ENCODE measurements around the gene RETREG1.

The RETREG1 gene

DNA sequence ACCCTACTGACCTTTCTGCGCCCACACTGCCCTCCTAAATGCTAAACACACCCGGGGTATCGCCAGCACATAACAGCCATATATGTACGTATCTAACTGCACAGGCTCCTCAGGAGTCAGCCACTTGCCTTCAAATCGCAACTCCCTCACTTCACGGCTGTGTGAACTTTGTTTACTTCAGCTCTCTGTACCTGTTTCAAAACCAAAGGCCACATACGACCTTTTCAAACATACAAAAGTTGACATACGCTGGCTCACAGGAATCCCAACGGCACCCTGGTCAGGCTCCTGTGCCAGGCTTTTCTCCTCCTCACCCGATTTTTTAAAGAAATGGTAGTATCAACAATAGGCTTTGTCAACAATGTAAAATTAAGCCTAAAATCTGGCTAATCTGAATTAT, 112.2 kb downstream of the RETREG1 start:
- H3K27ac ChIP-seq (ENCODE audit: low read depth, low read length, severe bottlenecking): no peak overlapping the region
- no peak overlapping the region for H3K4me3 ChIP-seq (ENCODE audit: extremely low read depth, insufficient read depth, low read length, poor library complexity, severe bottlenecking)
- no peaks in the 10 kb centered on the region for H3K36me3 ChIP-seq (ENCODE audit: control insufficient read depth, insufficient read depth, low read length)
- no peaks in the 10 kb centered on the region for H3K9me3 ChIP-seq (ENCODE audit: control insufficient read depth, low read length)
- 95 to 96% methylated on average over 7 to 9 of the region's 10 CpGs for WGBS, 2 experiments (ENCODE audit: insufficient coverage in 2 of 2)
- H3K4me1 ChIP-seq (ENCODE audit: control insufficient read depth, insufficient read depth, low read length, poor library complexity, severe bottlenecking): no peaks in the 10 kb centered on the region

DNA sequence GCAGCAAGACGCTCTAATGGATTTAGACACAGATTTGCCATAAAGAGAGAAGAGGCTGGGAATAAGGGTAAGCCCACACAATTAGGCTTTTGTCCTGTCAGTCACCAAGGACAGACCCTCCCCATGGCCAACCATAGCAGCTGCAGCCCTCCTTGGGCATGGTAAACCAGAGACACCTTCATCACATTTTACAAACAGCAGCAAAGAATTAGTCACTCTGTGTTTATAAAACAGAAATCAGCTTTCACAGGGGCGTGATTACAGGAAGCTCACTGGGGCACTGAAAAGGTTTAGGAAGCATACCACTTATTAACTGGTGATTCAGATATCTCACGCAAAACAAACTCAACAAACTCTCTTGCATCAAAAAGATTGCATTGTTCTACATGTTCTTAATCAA, 113.9 kb downstream of the RETREG1 start:
- Histone ChIP-seq H3K9me3 (ENCODE audit: control insufficient read depth, low read length) (no peaks in the 10 kb centered on the region), H3K4me1 (ENCODE audit: control insufficient read depth, insufficient read depth, low read length, poor library complexity, severe bottlenecking) (no peaks in the 10 kb centered on the region), H3K27ac (ENCODE audit: low read depth, low read length, severe bottlenecking) (no peak overlapping the region), H3K4me3 (ENCODE audit: extremely low read depth, insufficient read depth, low read length, poor library complexity, severe bottlenecking) (no peak overlapping the region), H3K36me3 (ENCODE audit: control insufficient read depth, insufficient read depth, low read length) (no peaks in the 10 kb centered on the region)
- WGBS, 2 experiments (ENCODE audit: insufficient coverage in 2 of 2): 90% methylated on average over 2 of the region's 3 CpGs; no CpG with 5 or more reads in 1 of the 2 experiments

DNA sequence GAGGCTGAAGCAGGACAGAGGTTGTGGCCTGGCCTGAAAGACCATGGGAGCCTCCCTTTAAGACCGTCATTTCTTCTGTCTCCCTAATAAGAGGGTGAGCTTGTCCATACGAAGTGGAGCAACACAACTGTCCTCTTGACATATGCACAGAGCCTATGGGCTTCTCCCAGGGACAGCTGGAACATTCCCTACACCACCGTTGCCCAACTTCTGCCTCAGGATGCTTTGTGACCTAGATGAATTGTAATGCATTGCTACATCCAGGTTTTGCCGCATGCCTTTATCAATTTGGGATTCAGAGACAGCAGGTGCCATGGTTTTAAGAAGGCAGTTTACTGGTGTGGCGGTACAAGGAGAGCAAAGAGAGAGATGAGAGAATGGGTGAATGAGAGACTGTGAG, 116.8 kb downstream of the RETREG1 start:
- Histone ChIP-seq H3K9me3 (ENCODE audit: control insufficient read depth, low read length) (peaks cover 11% of the 10 kb centered on the region), H3K4me3 (ENCODE audit: extremely low read depth, insufficient read depth, low read length, poor library complexity, severe bottlenecking) (no peak overlapping the region), H3K27ac (ENCODE audit: low read depth, low read length, severe bottlenecking) (no peak overlapping the region), H3K4me1 (ENCODE audit: control insufficient read depth, insufficient read depth, low read length, poor library complexity, severe bottlenecking) (no peaks in the 10 kb centered on the region), H3K36me3 (ENCODE audit: control insufficient read depth, insufficient read depth, low read length) (no peaks in the 10 kb centered on the region)
- 93 to 100% methylated on average over 4 to 5 of the region's 5 CpGs for WGBS, 2 experiments (ENCODE audit: insufficient coverage in 2 of 2)

DNA sequence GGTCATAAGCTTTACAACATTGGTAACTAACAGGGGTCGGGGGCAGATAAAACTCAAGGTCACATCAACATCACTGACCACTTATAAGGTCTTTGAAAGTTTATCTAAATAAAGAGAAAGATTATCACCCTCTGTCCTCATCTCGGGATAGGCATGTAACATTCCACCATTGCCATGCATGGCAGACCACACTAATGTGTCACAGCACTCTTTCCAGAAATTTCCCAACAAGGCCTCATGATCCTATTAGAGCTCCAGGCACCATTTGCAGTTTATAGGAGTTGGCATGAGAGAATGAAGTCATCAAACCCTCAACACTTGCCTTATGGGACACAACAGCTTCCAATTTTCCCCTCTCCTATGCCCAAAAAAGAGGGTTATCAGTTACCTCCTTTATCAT, 119.3 kb downstream of the RETREG1 start:
- WGBS, 2 experiments (ENCODE audit: insufficient coverage in 2 of 2): 60% methylated on average over 1 of the region's 2 CpGs; no CpG with 5 or more reads in 1 of the 2 experiments
- Histone ChIP-seq H3K36me3 (ENCODE audit: control insufficient read depth, insufficient read depth, low read length) (no peaks in the 10 kb centered on the region), H3K9me3 (ENCODE audit: control insufficient read depth, low read length) (peaks cover 18% of the 10 kb centered on the region), H3K27ac (ENCODE audit: low read depth, low read length, severe bottlenecking) (no peak overlapping the region), H3K4me3 (ENCODE audit: extremely low read depth, insufficient read depth, low read length, poor library complexity, severe bottlenecking) (no peak overlapping the region), H3K4me1 (ENCODE audit: control insufficient read depth, insufficient read depth, low read length, poor library complexity, severe bottlenecking) (no peaks in the 10 kb centered on the region)

DNA sequence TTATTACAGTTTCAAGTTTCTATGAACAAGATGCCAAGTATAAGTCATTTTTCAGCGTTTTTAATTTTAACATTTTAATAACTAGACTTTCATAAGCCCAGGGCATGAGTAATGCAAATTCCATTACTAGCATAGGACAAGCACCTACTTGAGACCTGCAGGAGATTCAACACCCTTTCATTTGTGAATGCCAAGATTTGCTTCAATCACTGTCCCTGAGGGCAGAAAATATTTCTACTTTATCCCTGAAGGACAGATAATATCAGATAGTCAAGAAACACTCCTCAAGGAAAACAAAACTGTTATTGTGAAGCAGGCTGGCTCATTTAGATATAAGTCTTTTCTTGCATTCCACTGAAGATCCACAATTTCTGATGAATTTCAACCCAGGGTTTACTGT, 123.5 kb downstream of the RETREG1 start:
- H3K4me1 ChIP-seq (ENCODE audit: control insufficient read depth, insufficient read depth, low read length, poor library complexity, severe bottlenecking): no peaks in the 10 kb centered on the region
- H3K36me3 ChIP-seq (ENCODE audit: control insufficient read depth, insufficient read depth, low read length): no peaks in the 10 kb centered on the region
- H3K4me3 ChIP-seq (ENCODE audit: extremely low read depth, insufficient read depth, low read length, poor library complexity, severe bottlenecking): no peak overlapping the region
- WGBS, 2 experiments (ENCODE audit: insufficient coverage in 2 of 2): 63 to 71% methylated on average over 1 of the region's 1 CpG
- peaks cover 18% of the 10 kb centered on the region for H3K9me3 ChIP-seq (ENCODE audit: control insufficient read depth, low read length)
- no peak overlapping the region for H3K27ac ChIP-seq (ENCODE audit: low read depth, low read length, severe bottlenecking)

DNA sequence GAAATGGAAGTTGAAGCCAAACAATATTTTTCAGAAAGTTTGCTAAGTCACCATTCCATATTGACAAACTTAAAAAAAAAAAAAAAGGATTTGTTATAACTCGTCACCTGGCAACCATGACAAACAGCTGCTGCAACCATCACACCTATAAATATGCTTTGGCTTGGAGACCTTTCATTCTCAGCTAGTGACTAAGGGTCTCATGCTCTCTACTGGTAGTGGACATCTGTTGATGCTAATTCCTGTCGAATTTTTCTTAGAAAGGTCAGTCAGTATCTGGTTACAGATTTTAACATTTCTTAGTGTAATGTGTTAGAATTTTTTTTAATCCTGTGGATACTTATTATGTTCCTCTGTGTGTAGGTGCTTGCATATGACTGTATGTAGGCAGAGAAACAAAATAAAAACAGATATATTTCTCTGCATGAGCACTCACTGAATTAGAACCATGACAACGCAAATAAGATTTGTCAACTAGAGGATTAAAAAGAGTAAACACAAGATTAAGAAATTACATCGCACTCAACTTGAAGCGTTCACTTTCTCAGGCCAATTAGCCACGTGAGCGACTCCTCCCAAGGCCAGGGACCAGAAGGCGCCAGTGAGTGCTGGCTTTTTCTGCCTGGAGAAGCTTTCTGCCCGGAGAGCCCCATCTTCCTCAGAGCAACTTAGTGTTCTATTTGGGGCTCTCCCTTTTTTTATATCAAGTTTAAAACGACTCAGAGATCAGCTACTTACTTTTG, 124.2 kb downstream of the RETREG1 start:
- no peak overlapping the region for H3K4me3 ChIP-seq (ENCODE audit: extremely low read depth, insufficient read depth, low read length, poor library complexity, severe bottlenecking)
- no peaks in the 10 kb centered on the region for H3K36me3 ChIP-seq (ENCODE audit: control insufficient read depth, insufficient read depth, low read length)
- no peak overlapping the region for H3K27ac ChIP-seq (ENCODE audit: low read depth, low read length, severe bottlenecking)
- H3K4me1 ChIP-seq (ENCODE audit: control insufficient read depth, insufficient read depth, low read length, poor library complexity, severe bottlenecking): no peaks in the 10 kb centered on the region
- peaks cover 18% of the 10 kb centered on the region for H3K9me3 ChIP-seq (ENCODE audit: control insufficient read depth, low read length)
- 91 to 92% methylated on average over 8 of the region's 10 CpGs for WGBS, 2 experiments (ENCODE audit: insufficient coverage in 2 of 2)

DNA sequence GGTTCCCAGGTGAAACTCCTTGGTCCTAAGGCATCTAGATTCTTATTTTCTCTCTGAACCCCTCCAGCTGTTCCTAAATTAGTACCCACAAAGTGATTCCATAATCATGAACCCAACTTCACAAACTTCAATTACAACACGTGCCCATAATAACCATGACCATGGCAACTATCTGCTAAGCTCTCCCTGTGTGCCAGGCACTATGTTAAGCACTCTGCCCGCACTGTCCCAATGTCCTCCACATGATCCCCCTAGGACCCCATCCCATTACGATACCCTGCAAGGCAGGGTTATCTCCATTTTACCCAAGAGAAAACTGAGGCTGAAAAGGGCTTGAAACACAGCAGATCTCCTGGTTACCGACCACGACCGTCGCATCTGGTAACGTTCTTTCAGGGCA, 125.9 kb downstream of the RETREG1 start:
- Histone ChIP-seq H3K36me3 (ENCODE audit: control insufficient read depth, insufficient read depth, low read length) (no peaks in the 10 kb centered on the region), H3K9me3 (ENCODE audit: control insufficient read depth, low read length) (peaks cover 15% of the 10 kb centered on the region), H3K27ac (ENCODE audit: low read depth, low read length, severe bottlenecking) (no peak overlapping the region), H3K4me3 (ENCODE audit: extremely low read depth, insufficient read depth, low read length, poor library complexity, severe bottlenecking) (no peak overlapping the region), H3K4me1 (ENCODE audit: control insufficient read depth, insufficient read depth, low read length, poor library complexity, severe bottlenecking) (no peaks in the 10 kb centered on the region)
- WGBS, 2 experiments (ENCODE audit: insufficient coverage in 2 of 2): 87 to 92% methylated on average over 3 to 4 of the region's 8 CpGs

DNA sequence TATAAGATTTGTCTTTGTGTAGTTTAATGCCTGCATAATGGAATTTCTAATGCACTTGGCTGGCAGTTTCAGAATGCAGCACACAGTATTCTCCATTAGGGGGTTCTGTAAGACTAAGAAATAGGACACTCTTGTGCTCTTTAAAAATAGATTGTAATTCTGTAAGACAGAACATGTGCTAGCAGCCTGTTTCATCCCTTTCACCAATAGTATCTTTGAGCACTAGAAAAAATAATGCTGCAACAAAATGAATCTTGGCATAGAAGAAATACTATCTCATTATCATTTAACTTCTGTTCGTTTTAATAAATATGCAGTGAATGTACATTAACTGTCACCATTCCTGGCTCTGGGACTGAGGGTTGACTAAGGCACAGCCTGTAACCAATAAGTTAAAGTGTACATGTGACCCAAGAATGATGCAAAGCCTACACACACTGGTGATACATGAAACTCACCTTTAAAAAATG, 127.4 kb downstream of the RETREG1 start:
- 40% methylated on average over 1 of the region's 1 CpG; no CpG with 5 or more reads in 1 of the 2 experiments for WGBS, 2 experiments (ENCODE audit: insufficient coverage in 2 of 2)

DNA sequence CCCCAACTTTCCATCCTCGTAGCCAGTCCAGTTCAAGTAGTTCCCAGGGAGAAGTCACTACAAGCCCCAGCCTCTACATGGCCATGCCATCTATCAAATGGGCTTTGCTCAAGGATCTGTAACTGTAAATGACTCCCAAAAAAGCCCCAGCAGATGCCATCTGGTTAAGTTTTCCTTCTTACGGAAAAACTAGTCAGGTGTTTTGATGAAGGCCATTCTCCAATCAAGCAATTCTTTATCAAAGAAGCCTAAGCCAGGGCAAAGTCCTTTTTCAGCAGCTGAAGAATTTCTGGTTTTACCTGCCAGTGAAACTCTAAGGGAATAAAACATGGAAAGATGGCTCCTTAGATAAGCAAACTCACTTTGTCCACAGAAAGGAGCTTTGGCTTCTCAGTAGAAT, 129.3 kb downstream of the RETREG1 start:
- H3K4me1 ChIP-seq (ENCODE audit: control insufficient read depth, insufficient read depth, low read length, poor library complexity, severe bottlenecking): no peaks in the 10 kb centered on the region
- no peak overlapping the region for H3K27ac ChIP-seq (ENCODE audit: low read depth, low read length, severe bottlenecking)
- WGBS, 2 experiments (ENCODE audit: insufficient coverage in 2 of 2): 86 to 92% methylated on average over 2 of the region's 2 CpGs
- H3K9me3 ChIP-seq (ENCODE audit: control insufficient read depth, low read length): no peaks in the 10 kb centered on the region
- H3K4me3 ChIP-seq (ENCODE audit: extremely low read depth, insufficient read depth, low read length, poor library complexity, severe bottlenecking): no peak overlapping the region
- no peaks in the 10 kb centered on the region for H3K36me3 ChIP-seq (ENCODE audit: control insufficient read depth, insufficient read depth, low read length)

More for the DNA sequence above, 127.4 kb downstream of the RETREG1 start:
- Histone ChIP-seq H3K9me3 (ENCODE audit: control insufficient read depth, low read length) (peaks cover 1% of the 10 kb centered on the region), H3K4me3 (ENCODE audit: extremely low read depth, insufficient read depth, low read length, poor library complexity, severe bottlenecking) (no peak overlapping the region), H3K36me3 (ENCODE audit: control insufficient read depth, insufficient read depth, low read length) (no peaks in the 10 kb centered on the region), H3K4me1 (ENCODE audit: control insufficient read depth, insufficient read depth, low read length, poor library complexity, severe bottlenecking) (no peaks in the 10 kb centered on the region), H3K27ac (ENCODE audit: low read depth, low read length, severe bottlenecking) (no peak overlapping the region)

DNA sequence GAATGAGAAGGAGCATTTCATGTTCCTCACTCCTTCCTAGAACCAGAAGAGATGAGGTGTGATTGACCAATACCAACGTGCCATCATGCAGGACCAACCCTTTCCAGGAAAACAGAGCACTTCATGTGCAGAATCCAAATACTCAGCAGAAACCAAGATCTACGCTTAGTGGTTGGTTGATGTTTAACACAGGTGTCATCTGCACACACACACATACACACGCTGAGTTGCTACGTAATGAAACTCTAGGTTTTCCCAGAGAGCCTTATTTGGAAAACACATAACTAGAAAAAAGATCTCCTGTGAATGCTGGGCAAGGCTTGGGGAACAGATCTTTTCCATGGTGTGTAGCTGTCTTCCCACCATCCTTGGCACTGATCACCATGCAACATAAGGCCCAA, 130.1 kb downstream of the RETREG1 start:
- WGBS, 2 experiments (ENCODE audit: insufficient coverage in 2 of 2): 83 to 100% methylated on average over 1 of the region's 4 CpGs
- Histone ChIP-seq H3K36me3 (ENCODE audit: control insufficient read depth, insufficient read depth, low read length) (no peaks in the 10 kb centered on the region), H3K9me3 (ENCODE audit: control insufficient read depth, low read length) (no peaks in the 10 kb centered on the region), H3K4me1 (ENCODE audit: control insufficient read depth, insufficient read depth, low read length, poor library complexity, severe bottlenecking) (no peaks in the 10 kb centered on the region), H3K27ac (ENCODE audit: low read depth, low read length, severe bottlenecking) (no peak overlapping the region), H3K4me3 (ENCODE audit: extremely low read depth, insufficient read depth, low read length, poor library complexity, severe bottlenecking) (no peak overlapping the region)

DNA sequence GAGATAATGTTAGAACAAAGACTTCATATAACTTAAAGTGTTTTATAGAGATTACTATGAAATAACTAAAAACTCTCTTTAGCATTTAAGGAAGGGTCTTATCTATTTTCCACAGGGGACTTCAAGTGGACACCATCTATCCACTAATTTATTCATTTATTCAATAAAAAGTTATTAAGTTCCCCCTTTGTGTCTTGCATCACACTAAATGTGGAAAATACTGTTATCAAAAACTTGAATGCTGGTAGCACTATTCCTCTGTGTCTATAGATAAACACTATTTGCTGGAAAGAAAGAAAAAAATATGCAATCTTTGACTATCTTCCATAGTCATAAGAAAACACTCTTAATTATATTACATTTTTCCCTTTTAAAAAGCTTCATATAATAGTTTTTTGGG, 131.1 kb downstream of the RETREG1 start:
- no peaks in the 10 kb centered on the region for H3K9me3 ChIP-seq (ENCODE audit: control insufficient read depth, low read length)
- no peak overlapping the region for H3K4me3 ChIP-seq (ENCODE audit: extremely low read depth, insufficient read depth, low read length, poor library complexity, severe bottlenecking)
- no peaks in the 10 kb centered on the region for H3K4me1 ChIP-seq (ENCODE audit: control insufficient read depth, insufficient read depth, low read length, poor library complexity, severe bottlenecking)
- no peaks in the 10 kb centered on the region for H3K36me3 ChIP-seq (ENCODE audit: control insufficient read depth, insufficient read depth, low read length)
- no peak overlapping the region for H3K27ac ChIP-seq (ENCODE audit: low read depth, low read length, severe bottlenecking)

Data from mesodermal cell (in vitro differentiated cells).